ENCODE results near the gene ZNF22.

ZNF22 gene

GRCh38 chr10:44965651-44966097 lies 35.0 kb upstream of the ZNF22 start:
- DNase-seq: no peak

- DNase-seq: no peak
Measured at GRCh38 chr10:44966129-44966815, 34.5 kb upstream of the ZNF22 start.

GRCh38 chr10:44966816-44967509 lies 33.8 kb upstream of the ZNF22 start:
- DNase-seq: no peak

DNA sequence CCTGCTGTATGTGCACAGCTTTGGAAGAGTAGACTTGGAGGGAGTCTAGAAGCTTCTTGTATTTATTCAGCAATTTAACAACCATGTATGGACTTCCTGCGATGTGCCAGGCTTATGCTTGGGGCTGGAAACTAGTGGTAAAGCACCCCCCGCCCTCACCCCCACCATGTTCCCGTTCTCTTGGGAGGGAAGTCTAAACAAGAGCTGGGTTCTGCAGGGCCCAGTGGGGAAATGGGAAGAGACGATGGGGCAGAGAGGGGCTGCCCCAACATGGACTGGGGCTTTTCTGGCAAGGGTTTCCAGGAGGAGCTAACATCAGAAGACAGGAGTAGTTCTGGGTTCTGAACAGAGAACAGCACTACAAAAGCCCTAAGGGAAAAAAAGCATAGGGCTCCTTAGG lies 33.1 kb upstream of the ZNF22 start:
- no peak for DNase-seq

DNA sequence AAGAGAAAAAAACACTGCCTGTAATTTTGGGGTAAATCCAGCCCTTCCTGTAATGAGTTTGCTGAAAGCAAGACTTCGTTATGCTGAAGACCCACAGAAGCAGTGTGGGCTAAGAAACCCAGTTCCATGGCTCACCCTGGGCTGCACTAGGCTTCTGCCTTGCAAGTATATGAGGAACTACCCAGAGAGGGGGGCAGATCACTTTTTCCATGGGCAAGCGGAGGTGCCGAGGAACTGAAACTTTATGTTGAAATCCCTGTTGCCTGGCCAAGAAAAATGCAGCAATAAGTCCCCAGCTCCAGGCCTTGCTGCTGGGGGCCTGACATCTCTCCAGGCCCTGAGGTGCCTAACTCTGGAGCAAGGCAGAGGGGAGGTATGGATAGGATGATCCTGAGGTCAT lies 32.6 kb upstream of the ZNF22 start:
- DNase-seq: no peak

- no peak for DNase-seq
Measured at GRCh38 chr10:44968500-44969400, 32.0 kb upstream of the ZNF22 start.

GRCh38 chr10:44969854-44970253 lies 30.9 kb upstream of the ZNF22 start:
- DNase-seq: no peak

GRCh38 chr10:44970812-44971395 lies 29.8 kb upstream of the ZNF22 start:
- no peak for DNase-seq

- no peak for DNase-seq
Measured at GRCh38 chr10:44971434-44971833, 29.3 kb upstream of the ZNF22 start.

- no peak for DNase-seq
Measured at GRCh38 chr10:44971935-44972757, 28.6 kb upstream of the ZNF22 start.

DNA sequence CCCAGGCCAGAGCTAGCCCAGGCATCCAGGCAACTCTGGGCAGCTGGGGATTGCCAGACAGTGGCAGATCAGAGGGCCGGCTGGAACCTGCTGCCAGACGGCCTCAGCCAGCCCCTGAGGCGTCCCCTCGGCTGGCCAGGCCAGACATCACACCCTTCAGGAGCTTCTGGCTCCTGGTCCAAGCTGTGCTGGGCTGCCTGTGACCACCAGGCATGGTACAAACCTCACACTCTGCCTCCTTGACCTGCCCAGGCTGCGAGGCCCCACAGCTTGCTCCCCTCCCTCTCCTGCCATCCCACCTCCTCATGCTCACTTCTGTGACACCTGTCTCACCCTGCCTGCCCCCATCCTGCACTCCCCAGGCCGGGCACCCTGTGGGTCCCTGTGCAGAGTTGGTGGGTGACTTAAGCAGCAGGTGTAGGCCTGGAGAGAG lies 27.8 kb upstream of the ZNF22 start:
- no peak for DNase-seq

DNA sequence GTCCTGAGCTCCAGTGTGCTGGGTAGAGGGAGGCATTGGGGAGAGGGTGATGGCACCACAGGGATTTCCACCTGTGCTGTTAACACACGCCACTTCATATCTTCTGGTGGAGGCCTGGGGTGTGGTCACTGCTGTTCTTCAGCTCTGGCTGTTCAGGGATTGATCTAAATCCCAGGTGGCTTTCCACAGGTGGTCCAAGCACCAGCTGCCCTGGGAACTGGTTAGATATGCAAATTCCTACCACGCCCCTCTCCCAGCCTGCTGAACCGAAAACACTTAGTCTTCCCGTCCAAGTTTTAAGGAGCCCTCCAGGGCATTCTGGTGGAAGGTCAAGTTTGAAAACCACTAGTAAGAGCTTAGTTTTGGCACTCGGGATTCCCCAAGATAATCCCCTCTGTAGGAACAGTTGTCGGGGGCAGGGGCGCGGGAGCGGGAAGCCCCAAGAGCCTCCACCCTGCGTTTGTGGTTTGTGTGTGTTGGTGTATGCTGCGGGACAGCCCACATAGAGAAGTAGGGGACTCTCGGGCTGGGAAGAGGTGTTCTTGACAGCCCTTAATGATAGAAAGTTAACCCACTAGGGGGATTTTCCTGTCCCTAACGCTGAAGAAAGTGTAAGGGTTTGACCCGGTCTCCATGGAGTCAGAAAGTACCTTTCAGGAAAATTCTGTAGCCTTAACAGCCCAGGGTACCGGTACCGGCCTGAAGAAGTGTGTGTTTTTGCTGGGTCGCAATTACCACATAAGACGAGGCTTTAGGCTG lies 27.2 kb upstream of the ZNF22 start:
- no peak for DNase-seq

DNA sequence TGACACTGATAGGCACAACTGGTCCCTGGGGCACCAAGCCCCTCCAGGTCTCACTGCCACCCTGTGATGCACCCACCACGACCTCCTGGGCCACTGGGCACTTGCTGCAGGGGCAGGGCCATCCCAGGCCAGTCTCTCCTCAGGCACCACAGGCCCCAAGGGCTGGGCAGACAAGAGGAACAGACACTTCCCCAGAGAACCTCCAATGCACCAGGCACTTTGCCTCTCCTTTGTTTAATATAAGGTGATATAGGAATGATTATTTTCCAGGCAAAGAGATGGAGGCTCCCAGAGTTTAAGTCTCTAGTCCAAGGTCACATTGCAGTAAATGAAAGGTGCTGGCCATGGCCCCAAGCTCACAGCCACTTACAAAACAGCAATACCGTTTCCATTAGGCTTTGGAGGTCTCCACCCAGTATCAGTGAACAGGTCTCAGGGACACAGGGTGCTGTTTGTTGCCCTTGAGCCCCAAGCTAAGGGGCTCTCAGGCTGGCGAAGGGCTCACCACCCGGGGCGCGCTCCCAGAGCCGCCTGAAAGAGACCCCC lies 26.6 kb upstream of the ZNF22 start:
- DNase-seq: no peak

- DNase-seq: peak; percentile 51
Measured at GRCh38 chr10:44974628-44975430, 25.9 kb upstream of the ZNF22 start.

DNA sequence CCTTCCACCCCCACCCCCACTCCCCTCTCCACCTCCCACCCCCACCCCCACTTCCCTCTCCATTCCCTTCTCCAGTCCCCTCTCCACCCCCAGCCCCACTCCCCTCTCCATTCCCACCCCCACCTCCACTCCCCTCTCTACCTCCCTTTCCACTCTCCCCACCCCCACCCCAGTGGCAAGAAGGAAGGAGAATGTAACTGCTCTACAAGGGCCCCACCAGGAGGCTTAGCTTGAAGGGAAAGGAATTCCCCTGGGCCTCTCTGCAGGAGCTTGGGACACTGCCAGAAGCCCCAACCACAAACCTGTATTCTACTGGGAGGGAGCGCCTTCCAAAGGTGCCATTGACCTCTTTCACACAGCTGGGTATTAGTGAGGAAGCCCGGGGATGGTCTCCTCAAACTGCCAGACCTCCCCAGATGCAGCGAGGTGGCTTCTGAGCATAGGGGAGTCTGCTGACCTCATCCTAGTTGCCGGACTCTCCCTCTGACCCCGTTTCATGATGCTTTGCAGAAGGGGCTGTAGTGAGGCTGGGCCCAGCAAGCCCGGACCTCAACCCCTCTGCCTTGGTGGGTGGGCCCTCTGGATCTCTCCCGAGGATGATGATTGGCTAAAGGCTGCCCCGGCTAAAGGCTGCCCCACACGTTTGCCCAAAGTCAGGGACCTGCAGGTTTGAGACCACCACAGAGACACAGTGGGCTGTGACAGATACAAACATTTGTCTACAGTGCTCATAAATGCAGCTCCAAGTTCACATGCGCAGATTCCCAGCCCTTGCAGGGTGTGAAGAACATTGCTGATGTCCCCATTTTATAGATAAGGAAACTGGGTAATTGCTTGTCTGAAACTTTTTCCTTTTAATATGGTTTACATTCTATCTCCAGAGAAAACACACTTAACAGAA lies 25.0 kb upstream of the ZNF22 start:
- no peak for DNase-seq

DNA sequence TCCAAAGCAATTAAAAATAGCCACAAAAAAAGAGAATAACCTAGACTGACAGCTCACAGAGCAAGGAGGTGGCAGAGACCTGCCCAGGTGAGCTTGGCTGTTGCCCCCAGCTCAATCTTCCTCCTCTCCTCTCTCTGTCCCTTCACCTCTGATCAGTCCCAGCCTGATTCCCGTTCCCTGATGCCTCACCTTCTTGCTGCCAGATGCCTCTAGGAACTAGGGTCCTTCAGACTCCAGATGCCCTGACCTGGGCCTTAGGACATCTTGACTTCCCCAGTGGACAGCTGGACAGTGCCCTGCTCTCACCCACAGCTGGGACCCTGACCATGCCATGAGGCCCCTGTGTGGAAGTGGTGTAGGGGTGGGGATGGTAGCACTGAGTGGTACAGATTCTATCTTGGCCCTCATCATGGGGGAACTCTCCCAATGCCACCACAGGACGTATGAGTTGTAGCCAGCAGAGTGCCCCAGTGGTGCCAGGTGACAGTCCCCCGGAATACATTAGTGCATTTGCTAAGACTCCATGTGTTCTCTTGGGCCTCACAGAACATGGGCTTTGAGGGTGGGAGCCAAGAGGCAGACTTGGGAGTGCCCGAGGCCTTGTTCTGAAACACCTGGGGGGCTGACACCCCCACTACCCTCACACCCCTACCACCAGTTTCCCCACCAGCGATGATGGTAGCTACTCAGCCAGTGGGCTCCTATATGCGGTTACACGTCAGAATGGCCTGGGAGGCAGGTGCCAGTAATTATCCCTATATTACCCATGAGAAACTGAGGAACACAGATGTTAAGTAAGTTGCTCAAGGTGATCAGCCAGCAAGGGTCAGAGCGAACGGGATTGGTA lies 24.1 kb upstream of the ZNF22 start:
- DNase-seq: no peak

GRCh38 chr10:44977287-44978212 lies 23.2 kb upstream of the ZNF22 start:
- no peak for DNase-seq

All from T-helper 9 cell (primary cell).